GM21360 (cell line): ENCODE measurements around the gene NBEAL2.

Source experiments
- ATAC-seq: cut with Tn5 transposase; IDR thresholded peaks from one replicate; pipeline ENCODE4 v1.9.1; 2021; ENCODE audit warnings: mild to moderate bottlenecking, moderate library complexity; ENCODE audit not compliant: unreplicated experiment

The NBEAL2 gene

GRCh38 chr3:46944191-46944590, 35.3 kb upstream of the NBEAL2 start:
- ATAC-seq, result no peak

DNA sequence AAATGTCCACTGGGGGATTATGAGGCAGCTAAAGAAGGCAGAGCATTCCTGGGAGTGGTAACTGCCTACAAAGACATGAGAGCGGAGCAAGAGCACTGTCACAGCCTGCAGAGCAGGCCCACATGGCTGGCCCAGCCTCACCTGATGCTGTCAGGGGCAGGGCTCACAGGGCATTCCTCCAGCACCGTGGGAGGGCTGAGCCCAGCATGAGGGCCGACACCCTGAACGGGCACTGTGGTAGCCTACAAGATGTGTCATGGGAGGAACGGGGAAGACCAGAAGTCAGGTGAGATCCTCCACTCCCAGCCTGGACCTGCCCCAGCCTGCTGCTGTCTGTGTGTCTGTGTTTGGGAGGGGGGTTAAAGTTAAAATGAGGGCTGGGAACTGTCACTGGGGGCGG, 33.0 kb upstream of the NBEAL2 start:
- ATAC-seq, result no peak

DNA sequence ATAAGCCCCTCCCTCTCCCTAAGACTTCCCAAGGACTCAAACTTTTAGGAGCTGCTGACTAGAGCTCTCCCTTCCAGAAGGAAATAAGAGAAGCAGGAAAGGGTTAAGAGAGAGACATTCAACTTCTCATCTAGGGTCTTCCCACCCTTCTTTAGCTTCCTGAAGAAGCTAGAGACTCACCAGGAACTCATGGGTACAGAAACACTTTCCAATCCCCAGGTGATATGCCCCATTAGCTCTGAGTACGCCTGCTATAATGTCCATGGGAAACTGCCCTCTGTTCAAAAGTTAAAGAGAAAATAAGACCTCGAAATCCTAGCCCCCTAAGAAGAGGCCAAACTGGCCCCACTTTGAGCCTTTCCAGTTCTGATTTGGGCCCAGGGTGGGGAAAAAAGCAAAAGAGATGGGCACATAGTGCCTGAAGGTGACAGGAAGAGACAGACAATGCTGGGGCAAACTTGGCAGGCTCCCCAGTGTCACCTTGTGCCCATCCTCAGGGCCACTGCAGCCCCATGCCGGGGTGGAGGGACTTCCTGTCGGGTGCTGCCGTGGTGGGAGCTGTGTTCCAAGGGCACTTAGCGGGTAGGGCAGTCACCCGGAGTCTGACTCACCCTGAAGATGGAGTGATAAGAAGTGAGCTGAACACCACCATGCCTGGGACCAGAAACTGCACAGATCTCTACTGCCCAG, 32.5 kb upstream of the NBEAL2 start:
- no peak for ATAC-seq

GRCh38 chr3:46947546-46947901, 31.9 kb upstream of the NBEAL2 start:
- no peak for ATAC-seq

GRCh38 chr3:46947981-46948791, 31.3 kb upstream of the NBEAL2 start:
- no peak for ATAC-seq

GRCh38 chr3:46948830-46949671, 30.4 kb upstream of the NBEAL2 start:
- no peak for ATAC-seq

- no peak for ATAC-seq
These were observed 29.3 kb upstream of the NBEAL2 start for GRCh38 chr3:46950177-46950576.

DNA sequence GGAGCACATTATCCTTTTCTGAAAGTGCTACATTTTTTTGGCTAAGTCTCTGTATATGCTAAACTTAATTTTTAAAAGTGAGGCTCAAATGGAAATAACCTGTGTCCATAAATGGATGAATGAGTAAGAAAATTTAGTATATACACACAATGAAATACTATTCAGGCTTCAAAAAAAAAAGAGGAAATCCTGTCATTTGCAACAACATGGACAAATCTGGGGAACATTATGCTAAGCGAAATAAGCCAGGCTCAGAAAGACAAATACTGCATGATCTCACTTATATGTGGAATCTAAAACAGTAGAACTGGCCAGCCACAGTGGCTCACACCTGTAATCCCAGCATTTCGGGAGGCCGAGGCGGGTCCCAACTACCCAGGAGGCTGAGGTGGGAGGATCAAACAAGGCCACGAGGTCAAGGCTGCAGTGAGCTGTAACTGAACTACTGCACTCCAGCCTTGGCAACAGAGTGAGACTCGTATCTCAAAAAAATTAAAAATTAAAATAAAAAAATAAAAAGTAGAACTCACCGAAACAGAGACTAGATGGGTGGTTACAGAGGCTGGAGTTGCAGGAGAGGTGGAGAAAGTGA, 28.7 kb upstream of the NBEAL2 start:
- ATAC-seq, result no peak

DNA sequence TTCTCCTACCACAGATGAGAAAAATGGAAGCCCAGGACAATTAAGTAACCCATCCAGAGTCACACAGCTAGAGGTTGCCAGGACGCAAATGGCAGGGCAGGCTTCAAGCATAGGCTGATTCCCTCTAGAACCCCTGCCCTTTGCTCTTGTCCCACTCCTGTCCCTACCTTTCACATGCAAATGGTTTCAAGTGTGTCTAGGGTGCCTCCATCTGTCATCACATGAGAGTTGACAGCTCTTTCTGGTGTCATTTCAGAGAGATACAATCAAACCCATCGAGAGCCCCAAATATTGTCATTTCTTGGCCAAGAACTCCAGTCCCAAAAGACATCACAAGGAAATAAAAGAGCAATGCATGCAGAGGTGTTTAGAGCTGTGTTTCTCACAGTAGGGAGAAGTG, 26.7 kb upstream of the NBEAL2 start:
- ATAC-seq, result no peak

- ATAC-seq, result peak; percentile 39
These were observed 26.0 kb upstream of the NBEAL2 start for GRCh38 chr3:46953234-46954010.

DNA sequence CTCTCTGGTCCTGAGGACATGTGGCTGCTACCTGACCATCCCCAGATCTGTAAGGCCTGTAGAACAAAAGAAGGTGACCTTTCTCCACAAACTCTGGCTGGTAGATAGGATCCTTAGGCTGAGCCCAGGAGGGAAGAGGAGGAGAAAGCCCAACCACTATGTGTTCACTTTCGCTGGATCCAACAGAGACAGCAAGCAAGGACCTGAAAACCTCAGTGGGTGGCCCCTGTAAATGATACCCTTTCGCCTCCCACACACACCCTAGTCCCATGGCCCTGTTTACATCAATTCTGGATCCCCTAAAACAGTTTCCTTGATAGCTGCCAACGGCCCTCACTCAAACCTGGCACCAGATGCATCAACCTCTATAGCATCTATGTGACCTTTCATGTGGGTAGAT, 25.3 kb upstream of the NBEAL2 start:
- no peak for ATAC-seq

DNA sequence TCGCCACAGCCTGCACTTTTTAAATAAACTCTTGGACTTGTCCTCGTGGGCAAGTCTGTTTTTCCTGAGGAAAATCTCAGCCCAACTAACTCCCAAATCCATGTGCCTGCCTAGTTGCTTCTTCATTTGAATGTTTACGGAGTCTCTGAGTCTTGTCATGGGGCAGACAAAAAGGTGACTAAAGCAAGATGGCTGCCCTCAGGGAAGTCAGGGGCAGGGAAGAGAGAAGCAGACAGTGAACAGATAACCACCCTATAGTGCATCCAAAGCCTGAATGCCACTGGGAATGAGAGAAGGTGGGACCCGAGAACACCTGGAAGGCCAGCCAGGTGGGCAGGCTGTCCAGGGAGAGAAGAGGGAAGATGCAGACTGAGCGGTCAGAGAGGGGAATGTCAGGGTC, 24.3 kb upstream of the NBEAL2 start:
- ATAC-seq, result no peak

DNA sequence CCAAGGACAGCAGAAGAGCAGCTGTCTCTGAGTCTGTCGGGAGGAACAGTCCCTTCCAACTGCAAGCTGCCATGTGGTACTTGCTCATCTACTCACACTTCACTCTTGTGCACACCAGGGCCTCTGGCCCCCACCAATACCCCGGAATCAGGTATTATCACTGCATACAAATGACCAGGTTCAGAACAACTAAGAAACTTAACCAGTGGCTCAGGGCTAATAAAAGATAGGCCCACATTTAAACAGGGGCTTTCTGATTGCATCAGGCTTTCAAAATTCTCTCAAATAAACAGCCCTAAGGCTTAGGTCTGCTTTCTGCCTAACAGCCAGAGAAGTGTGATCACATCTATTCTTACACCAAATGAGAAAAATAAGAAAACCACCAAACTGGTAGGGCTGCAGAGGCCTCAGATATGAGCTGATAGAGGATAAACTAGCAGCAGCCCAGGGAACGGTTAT, 23.6 kb upstream of the NBEAL2 start:
- no peak for ATAC-seq

DNA sequence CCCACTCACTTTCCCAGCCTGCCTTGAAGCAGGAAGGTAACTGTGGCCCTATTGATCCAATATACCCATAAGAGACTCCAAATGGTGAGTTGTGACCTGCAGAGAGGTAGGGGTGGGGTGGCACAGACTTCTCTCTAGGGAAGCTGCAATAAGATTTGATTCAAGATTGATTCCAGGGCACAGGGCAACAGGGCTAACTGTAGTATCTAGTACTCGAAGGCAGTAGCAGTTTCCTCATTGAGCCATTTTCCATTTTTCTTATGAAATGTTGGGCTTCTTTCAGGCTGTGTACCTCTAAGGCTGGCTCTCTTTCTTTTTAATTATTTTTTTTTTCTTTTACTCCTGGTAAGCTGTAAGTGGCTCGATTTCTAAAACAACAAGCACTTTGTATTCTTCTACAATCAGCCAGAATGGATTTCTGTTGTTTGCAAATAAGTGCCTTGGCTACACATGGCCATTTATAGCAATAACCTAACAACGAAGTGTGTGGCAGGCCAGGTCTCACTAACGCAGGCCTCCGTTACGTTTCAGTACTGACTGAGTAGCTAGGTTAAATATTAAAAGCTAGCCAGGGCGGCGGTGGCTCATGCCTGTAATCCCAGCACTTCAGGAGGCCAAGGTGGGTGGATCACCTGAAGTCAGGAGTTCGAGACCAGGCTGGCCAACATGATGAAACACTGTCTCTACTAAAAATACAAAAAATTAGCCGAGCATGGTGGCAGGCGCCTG, 22.2 kb upstream of the NBEAL2 start:
- no peak for ATAC-seq

GRCh38 chr3:46958467-46959160, 20.9 kb upstream of the NBEAL2 start:
- ATAC-seq, result no peak

DNA sequence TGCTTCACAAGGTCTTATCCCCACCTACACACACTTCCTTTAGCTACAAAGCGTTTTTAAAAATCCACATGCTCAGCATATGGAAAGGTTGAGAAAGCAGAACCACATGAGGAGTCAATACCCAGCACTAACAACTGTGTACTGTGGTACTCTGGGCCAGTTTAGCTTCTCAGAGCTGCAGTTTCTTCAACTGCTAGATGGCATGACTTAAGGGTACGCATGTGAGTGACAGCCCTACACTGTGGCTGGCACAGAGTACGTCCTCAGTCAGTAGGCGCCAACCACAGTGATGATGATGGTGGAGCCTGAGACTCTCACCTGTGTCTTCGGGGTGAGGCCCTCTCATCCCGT, 20.3 kb upstream of the NBEAL2 start:
- no peak for ATAC-seq

GRCh38 chr3:46960081-46960701, 19.3 kb upstream of the NBEAL2 start:
- ATAC-seq, result no peak

GRCh38 chr3:46960835-46961234, 18.6 kb upstream of the NBEAL2 start:
- no peak for ATAC-seq

DNA sequence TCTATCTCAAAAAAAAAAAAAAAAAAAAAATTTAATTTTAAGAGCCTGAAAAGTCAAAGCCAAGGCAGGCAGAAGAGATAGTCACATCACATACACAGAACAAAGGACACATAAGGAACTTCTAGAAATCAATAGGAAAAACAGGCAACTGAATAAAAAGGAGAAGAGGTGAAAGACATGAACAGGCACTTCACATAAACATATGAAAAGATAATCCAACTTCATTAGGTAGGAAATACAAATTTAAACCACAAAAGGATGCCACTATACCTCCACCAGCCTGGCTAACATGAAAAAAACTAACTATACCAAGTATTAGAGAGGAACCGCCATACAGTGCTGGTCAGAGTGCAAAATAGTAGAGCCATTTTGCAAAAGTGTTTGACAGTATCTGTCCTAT, 17.0 kb upstream of the NBEAL2 start:
- no peak for ATAC-seq
